Stimulated activated CD8-positive, alpha-beta memory T cell treated with anti-CD3 and anti-CD28 coated beads, Interleukin-15, amount 100 ng/mL, for 24 hours (primary cell): ENCODE results near the gene PLCL2.

Experiments used
- DNase-seq: peaks from one replicate; pipeline ENCODE4 v3.0.0-alpha.2; 2020; ENCODE audit warnings: low read depth

The PLCL2 gene

DNA sequence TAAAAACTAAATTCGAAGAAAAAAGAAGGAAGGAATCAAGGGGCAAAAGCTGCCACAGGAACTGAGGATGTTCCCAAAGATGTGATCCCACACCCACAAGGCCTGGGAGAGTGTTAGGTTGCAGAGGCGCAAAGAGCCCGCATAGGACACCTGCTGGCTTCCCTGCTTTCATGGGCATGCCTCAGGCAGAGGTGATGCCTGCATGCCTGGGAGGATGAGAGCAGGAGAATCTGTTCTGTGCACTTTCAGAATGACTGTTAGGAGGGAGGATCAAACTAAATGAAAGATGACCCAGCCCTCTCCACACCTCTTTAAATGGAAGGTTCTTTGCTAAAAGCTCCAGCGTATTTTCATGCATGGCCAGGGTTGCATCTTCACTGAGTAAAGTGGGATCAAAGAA lies 162.4 kb downstream of the PLCL2 start:
- DNase-seq: no peak

DNA sequence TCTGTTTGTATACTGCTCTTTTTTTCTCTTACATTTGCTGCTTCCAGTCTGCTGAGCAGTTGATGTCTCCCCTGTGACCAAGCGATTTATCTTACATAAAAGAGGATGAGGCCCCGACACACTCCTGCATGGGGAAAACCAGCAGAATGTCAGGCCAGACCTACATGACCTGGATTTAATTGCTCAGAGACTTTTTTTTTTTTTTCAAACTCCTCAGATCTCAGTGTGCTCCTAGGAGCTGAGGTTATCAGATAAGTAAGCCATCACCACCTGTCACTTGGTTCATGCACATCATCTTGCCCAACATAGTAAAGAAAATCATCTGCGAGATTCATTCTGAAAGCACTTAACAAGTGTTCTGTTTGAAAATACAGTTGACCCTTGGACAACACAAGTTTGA lies 163.1 kb downstream of the PLCL2 start:
- DNase-seq: no peak

- DNase-seq: no peak
These were observed 165.3 kb downstream of the PLCL2 start for GRCh38 chr3:17050071-17050470.

GRCh38 chr3:17050506-17050905 lies 165.8 kb downstream of the PLCL2 start:
- DNase-seq: no peak

DNA sequence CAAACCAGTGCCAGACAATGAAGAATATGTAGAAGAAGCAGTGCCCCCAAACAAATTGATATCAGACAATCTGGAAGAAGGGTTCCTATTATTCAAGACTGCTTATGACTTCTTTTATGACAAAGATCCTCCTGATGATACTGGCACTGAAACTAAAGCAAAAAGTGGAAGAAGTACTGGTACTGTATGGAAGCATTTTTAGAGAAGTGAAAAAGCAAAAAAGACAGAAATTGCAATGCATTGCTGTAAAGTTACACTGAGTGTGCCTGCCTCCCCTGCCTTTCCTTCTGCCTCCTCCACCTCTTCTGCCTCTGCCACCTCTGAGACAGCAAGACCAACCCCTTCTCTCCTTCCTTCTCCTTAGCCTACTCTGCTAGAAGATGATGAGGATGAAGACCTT lies 167.6 kb downstream of the PLCL2 start:
- DNase-seq: no peak

DNA sequence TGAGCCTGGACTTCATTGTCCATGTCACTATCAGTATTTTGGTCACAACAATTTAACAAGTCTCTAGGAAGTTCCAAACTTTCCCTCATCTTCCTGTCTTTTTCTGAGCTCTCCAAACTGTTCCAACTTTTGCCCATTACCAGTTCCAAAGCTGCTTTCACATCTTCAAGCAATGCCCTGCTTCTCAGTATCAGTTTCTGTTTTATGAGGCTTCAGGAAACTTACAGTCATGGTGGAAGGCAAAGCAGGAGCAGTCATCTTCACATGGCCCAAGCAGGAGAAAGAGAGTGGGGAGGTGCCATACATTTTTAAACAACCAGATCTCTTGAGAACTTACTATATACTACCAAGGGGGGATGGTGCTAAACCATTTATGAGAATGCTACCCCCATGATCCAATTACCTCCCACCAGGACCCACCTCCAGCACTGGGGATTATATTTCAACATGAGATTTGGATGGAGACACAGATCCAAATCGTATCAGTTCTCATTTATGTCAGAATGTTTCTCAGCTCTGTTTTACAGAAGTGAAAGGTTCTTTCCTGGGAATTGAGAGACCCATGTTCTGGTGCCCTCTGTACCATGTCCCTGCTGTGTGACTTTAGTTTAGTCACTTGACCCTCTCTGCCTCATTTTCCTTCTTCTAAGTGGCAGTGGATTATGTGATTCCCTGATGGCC lies 169.7 kb downstream of the PLCL2 start:
- no peak for DNase-seq

DNA sequence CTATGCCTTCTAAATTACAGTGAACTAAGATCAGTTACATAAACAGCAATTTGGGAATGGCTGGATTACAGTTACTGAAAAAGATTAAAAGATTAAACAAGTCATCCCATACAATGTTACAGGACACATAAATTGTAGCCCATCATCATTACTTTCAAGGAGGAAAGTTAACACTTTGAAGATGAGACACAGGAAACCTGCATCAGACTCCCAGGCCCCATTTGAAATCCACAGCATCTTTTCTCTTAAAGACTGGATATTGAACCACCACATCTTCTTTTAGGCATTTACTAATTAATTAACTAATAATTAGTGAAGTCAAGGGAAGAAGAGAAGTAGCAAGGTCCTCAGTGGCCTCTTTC lies 170.2 kb downstream of the PLCL2 start:
- DNase-seq: no peak

DNA sequence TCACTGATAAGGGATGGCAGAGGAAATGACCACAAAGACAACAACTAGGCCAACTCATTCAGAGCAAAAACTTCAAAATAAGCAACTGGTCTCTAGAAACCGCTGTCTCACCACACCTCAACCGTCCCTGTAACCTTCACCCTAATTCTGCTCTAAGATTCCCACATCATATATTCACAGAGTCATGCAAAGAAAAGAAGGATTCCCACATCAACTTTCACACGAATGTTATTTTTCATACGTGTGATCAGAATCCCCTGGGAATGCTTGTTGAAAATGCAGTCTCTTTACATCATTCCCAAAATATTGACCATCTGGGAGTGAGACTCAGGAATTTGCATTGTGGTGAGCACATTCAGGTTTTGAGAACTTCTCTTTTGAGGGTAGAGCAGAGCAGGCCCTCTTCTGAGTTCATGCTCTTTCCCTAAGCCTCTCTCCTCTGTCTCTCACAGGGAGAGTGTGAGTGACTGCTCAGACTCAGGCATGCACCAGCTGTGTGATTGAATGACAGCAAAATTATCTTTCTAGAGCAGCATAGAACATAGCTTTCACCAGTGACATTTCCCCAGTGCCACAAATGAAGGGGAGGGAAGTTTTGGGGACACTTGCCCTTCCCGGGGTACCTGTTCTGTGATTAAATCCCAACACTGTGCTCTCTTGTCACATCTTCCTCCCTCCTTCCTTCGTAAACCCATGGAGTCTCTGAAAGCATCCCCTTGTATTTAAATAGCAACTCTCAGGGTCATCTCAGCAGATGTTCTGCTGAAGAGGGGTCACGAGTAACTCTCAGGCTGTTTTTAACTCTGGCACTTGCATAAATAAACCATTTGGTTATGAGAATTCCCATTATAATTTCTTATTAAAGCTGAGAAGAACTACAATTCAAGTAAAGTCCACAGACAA lies 170.9 kb downstream of the PLCL2 start:
- DNase-seq: no peak

- DNase-seq: no peak
These were observed 172.6 kb downstream of the PLCL2 start for GRCh38 chr3:17057321-17057720.

DNA sequence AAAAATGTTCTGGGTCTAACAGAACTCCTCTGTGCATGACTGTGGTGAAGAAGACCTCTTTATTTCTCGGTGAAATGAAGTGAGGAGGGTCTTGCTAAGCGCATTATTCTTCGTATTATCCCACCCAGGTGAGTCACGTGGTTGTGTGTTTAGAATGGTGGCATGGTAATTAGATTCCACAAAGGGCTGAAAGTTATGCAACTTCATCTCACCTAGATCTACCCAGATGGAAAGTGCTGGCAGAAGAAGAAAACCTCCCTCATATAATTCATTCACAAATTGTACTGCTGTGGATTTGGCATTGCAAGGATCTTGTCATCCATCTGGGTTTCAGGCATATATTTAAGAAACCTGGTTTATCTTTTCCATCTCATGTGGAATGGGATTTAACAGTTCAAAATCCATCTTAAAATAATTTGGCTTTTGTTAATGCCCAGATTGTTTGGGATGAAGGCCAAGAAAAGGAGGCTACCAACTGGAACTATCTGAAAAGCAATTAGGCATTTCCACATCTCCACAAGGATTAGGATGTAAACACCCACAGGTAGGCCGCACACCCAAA lies 175.3 kb downstream of the PLCL2 start:
- DNase-seq: no peak

DNA sequence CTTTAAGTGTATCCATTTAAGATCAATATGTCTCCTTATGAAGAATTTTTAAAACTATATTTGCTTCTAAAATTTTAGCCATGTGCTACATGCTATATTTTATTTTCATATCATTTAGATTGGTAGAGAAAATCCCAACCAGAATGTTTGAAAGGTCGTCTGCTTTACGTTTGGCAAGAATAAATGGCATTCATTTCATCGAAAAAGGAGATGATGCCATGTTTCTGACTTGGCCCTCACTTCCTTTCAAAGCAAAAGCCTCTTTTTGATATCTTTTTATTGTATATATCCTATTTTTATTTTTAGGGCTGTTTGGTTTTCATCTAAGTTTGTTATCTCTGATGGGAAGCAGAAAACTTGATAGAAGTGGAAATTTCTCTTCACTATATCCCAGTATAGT lies 176.2 kb downstream of the PLCL2 start:
- DNase-seq: no peak

GRCh38 chr3:17062736-17063135 lies 178.0 kb downstream of the PLCL2 start:
- DNase-seq: no peak

DNA sequence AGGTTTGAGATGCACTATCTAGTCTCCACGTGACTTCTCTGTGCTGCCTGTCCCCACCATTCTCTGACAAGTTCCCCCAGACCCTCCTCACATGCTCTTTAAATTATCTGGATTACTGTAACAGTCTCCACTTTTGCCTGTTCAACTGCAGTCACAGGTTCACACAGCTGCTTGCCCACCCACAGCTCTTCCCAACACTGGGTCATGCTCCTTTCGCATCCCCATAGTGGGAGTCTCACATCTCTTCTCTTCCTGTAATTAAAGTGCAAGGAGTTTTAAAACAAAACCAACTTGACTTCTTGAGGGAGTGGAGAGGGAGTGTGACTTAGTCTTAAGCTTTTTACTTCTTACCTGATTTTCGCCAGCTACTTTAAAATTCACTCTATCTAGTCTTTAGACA lies 178.8 kb downstream of the PLCL2 start:
- no peak for DNase-seq

- DNase-seq: no peak
These were observed 180.6 kb downstream of the PLCL2 start for GRCh38 chr3:17065315-17065714.

- DNase-seq: no peak
These were observed 181.1 kb downstream of the PLCL2 start for GRCh38 chr3:17065881-17066280.

DNA sequence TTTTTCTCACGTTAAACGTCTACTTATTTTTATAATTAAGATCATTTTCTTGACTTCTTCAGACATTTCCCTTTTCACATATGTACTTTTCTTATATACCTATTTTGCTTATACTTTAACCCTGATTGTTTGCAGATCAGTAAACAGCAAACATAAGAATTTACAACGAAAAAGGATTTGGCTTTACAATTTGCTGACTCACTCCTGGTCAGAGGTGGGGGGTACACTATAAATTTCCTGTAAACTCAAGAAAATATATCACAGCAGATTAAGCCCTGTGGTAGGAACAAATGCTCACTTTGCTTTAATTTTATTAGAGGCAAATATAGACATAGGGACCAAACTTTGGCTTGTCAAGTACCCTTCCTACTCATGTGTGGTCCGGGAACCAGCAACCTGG lies 185.0 kb downstream of the PLCL2 start:
- no peak for DNase-seq

DNA sequence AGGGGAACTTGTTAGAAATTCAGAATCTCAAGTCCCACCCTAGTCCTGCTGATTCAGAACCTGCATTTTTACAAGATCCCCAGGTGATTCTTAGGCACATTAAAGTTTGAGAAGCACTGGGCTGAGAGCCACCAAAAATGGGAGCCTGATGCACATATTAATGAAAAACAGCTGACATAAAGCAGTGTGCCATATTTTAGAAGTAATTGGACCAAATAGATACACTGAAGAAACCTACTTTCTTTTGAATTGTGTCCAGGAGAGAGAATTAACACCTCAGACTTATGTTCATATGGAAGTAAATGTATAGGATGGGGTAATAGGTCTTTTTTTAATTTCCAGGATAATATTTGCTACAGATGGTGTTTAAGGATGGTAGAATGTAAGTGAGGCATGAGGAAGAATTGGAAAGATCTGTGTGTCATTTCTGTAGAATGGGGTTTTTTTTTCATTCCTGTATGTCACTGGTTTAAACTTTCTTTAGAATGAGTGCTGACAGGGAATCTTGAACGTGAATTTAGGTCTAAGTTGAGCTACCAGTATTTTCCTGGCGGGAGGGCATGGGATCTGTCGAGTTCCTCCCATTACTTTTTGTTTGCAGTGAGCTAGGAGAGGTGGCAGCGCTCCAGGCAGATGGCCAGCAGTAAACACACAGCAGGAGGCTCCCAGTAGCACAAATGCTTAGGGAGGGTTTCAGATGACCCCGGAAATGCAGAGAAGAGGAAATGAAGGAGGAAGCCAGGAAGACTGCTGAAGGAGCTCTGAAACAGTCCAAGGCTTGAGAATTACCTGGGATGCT lies 185.6 kb downstream of the PLCL2 start:
- no peak for DNase-seq

DNA sequence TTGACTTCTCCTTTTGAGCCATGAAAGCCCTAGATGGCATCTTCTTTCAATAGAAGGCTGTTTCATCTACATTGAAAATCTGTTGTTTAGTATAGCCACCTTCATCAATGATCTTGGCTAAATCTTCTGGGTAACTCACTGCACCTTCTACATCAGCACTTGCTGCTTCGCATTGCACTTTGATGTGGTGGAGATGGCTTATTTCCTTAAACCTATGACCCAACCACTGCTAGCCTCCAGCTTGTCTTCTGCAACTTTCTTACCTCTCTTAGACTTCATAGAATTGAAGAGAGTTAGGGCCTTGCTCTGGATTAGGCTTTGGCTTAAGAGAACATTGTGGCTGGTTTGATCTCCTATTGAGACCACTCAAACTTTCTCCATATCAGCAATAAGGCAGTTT lies 189.8 kb downstream of the PLCL2 start:
- no peak for DNase-seq

GRCh38 chr3:17075358-17075757 lies 190.6 kb downstream of the PLCL2 start:
- DNase-seq: no peak

DNA sequence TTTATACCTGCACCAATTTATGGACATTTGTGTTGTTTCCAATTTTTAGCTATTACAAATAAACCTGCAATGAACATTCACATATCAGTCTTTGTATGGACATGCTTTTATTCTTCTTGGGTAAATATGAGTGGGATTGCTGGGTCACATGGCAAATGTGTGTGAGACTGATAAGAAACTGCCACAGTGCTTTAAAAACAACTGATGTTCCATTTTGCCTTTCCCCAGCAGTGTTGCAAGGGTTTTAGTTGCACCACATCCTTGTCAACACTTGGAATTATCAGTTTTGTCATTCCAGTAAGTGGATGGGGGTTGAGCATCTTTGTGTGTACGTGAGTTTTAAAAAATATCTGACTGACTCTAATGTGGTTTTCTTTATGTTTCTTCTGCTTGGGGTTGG lies 191.2 kb downstream of the PLCL2 start:
- DNase-seq: no peak

GRCh38 chr3:17076940-17077605 lies 192.3 kb downstream of the PLCL2 start:
- no peak for DNase-seq

DNA sequence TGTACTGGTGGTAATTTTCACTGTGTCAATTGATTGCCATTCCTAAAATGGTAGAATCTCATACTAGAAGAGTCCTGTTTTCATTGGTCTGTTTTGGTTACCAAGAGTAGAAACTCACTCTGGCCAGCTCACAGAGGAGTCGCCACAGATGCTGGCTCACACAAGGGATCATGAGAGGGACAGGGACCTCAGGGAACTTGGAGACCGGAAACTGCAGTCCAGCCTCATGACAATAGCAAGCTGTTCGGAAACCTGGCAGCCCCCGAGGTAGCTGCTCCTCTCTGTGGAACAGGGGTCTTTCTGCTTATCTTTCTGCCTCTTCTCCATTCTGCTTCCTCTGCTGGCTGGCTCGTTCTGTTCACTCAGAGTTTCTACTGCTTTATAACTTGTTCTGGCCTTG lies 192.9 kb downstream of the PLCL2 start:
- no peak for DNase-seq
